Measurements from ENCODE around the gene MET.
A peak's percentile ranks its signal among the peaks of the same experiment; 100 is the strongest.

The MET gene

DNA sequence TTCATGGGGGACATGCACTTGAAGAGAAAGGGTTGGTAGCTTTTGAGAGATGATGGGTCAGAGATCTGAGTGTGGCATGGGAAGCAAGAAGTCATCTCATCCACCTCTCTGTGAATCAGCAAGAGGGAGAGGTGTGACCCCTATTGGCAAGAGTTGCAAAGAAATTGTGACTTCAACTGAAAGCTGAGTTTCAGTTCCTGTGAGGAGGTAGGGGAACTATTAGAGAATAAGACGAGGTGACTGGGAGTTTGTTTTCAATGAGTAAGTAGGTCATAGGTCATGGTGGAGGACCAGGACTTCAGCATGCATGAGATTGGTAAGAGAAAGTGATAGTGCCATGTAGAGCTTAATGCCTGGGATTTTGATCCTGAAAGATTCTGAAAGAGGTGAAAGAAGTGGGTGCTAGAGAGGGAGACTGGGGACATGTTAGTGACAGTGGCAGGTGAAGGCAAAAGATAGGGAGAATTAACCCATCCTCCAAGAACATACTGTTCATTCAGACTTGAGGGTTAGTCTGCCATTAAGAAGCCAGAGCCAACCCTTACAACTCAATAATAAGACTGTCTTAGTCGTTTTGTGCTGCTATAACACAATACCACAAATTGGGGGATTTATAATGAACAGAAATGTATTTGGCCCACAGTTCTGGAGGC is 114.9 kb downstream of the MET start:
- DNase-seq = no peak

- no peak for DNase-seq
Observed at GRCh38 chr7:116787881-116788280, 115.9 kb downstream of the MET start.

- no peak for DNase-seq
Observed at GRCh38 chr7:116788572-116789197, 116.7 kb downstream of the MET start.

- DNase-seq = no peak
Observed at GRCh38 chr7:116790025-116790424, 118.0 kb downstream of the MET start.

GRCh38 chr7:116792813-116793212 is 120.8 kb downstream of the MET start:
- no peak for DNase-seq

- DNase-seq = no peak
Observed at GRCh38 chr7:116793795-116794340, 121.9 kb downstream of the MET start.

- DNase-seq = no peak
Observed at GRCh38 chr7:116796471-116796870, 124.5 kb downstream of the MET start.

- no peak for DNase-seq
Observed at GRCh38 chr7:116797612-116798011, 125.6 kb downstream of the MET start.

DNA sequence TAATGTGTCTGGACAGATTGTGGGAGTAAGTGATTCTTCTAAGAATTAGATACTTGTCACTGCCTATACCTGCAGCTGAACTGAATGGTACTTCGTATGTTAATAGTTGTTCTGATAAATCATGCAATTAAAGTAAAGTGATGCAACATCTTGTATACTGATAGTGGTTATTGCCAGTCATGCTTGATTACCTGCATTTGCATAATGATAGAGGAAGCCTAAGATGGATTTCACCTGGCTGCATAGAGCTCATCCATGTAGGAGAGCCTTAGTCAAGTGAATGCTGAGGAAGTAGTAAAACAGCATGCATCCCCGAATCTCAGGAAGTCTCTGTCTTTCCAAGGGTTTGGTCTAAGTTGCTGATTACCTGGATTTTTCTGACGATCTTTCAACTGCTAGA is 126.2 kb downstream of the MET start:
- no peak for DNase-seq

- DNase-seq = no peak
Observed at GRCh38 chr7:116799916-116800315, 127.9 kb downstream of the MET start.

DNA sequence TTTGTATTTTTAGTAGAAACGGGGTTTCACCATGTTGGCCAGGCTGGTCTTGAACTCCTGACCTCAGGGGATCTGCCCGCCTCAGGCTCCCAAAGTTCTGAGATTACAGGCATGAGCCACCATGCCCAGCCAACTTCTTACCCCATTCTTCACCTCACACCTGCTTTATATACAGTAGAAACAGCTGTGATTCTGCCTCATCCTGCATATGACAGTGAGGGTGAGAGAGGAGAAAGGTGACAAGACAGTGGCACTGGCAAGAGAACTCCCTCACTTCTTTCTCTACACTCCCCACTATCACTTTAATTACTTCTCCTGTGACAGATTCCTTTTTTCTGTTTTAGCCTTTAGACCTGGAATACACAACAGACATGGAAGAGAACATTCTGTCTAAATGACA is 128.6 kb downstream of the MET start:
- no peak for DNase-seq

- no peak for DNase-seq
Observed at GRCh38 chr7:116801092-116801710, 129.2 kb downstream of the MET start.

- DNase-seq = no peak
Observed at GRCh38 chr7:116802144-116802745, 130.2 kb downstream of the MET start.

- DNase-seq = peak; percentile 61
Observed at GRCh38 chr7:116802746-116803152, 130.8 kb downstream of the MET start.

DNA sequence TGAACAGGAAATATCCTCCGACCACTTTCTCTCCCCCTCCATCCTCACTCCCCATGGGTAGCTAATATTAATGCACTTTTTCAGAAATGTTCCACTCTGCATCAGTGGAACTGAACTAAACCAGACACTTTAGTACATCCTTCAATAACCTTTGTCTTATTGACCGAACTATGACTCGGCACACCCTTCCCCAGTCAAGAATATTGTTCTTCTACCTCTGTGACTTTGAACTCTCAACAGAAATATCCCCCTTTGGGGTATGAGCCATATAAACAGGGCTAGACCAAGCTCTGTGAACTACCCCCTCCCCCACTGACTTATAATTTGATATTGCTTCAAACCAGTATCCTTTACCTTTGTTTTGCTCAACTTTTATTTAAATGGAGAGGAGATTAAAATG is 132.5 kb downstream of the MET start:
- DNase-seq = no peak

DNA sequence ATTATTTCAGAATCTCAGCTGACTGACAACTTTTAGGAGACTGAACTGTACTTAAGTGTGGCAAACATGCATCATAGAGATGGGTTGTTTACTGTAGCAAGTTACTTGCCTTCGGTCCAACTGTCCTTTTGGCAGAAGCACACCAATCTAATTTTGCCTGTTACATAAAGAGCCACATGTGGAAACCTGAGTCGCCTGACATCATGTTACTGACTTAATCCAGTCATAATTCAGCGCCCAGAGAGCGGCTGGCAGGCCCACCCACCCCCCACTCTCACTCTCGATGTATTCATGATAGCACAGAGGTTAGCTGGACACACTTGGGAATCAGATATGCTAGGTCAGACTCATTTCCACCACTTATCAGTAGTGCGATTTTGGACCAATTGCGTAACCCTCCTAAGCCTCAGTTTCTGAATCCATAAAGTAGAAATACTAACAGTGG is 133.1 kb downstream of the MET start:
- no peak for DNase-seq

- no peak for DNase-seq
Observed at GRCh38 chr7:116806046-116806944, 134.3 kb downstream of the MET start.

DNA sequence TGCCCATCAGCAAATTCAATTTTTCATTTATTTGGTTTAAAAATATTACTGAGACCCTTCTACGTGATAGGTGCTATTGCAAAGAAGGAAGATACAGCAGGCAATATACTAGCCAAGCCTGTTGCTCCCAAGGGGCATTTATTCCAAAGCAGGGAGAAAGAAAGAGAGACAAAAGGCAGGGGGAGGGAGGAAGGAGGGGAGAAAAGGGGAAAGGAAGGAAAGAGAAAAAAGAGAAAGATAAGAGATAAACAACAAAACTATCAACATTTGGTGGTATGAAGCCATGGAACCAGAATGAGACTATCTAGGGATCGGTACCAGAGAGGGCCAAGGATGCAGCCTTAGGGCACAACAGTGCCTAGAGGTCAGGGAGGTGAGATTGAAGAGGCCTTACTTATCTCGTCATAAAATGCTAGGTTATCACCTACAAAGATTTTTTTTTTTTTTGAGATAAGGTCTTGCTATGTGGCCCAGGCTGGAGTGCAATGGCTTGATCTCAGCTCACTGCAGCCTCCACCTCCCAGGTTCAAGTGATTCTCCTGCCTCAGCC is 135.1 kb downstream of the MET start:
- DNase-seq = no peak

- DNase-seq = peak; percentile 82
Observed at GRCh38 chr7:116809636-116810266, 137.8 kb downstream of the MET start.

DNA sequence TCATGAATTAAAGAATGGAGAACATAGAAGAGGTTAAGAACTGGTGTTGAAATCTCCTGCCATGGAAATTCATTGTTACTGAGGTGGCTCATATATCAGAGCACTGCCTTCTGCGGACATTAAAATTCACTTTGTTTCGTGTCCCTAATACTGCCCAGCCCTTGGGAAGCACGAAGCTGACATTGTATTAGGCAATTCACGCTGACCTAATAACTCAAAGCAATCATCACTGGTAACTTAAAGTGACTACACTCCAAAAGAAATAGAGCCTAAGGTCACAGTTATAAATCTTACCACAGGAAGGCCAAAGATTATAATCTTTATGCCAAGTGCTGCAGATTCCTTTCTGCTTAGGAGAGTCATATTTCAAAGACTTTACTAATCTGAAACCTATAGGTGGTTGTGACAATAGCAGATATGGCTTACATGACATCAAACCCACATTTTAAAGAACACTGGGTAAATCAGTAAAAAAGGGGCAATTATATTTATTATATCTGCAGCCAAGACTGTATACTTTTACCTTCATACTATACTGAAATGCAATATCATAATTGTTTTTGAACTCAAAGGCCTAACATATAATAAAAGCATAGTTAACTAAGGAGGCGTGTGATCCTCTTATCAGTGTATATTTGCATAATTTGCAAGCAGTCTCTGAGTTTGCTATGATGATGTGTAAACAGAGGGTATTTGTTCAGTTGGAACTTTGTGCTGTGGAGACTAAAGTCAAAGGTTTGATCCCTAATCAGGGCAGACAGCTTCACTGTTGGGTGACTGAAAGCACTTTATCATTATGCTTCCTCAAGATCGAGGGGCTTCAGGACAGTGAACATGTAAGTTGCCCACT is 138.5 kb downstream of the MET start:
- DNase-seq = no peak

- no peak for DNase-seq
Observed at GRCh38 chr7:116811768-116812167, 139.8 kb downstream of the MET start.
